GM03348 (cell line): Measurements from ENCODE around the gene BRF1.

Experiments
- DNase-seq: peaks from one replicate; pipeline ENCODE4 v3.0.0; 2012; ENCODE audit warnings: low spot score

Gene BRF1

DNA sequence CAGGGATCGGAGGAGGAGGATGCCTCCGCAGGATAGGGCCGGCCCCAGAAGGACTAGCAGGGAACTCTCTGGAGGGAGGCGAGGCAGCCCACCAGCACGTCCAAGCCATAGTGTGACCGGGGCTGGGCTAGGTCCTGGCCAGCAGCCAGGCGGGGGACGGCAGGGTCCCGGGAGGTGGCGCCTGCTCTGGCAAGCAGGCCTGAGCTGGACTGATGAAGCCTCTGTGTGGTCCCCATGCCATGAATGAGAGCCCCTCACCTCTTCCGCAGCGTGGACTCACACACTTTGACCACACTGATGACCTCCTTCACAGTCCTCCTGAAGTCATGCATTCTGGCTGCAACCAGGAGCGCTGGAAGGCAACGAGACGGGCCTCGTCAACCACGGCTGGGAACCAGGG, 72.2 kb downstream of the BRF1 start:
- no peak for DNase-seq

DNA sequence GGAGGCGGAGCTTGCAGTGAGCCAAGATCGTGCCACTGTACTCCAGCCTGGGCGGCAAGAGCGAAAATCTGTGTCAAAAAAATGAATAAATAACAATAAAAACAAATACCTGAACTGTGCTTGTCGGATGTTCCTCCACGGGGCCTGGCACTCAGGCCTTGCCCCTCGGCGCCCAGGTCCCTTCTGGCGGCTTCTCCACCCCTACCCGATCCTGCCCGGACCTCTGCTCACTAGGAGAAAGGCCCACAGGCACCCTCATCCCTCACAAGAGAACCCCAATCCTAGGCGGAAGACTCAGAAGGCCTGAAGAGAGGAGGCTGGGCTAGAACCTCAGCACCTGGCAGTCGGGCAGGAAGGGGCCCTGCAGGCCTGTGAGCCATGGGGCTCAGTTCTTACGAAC, 73.5 kb downstream of the BRF1 start:
- no peak for DNase-seq

DNA sequence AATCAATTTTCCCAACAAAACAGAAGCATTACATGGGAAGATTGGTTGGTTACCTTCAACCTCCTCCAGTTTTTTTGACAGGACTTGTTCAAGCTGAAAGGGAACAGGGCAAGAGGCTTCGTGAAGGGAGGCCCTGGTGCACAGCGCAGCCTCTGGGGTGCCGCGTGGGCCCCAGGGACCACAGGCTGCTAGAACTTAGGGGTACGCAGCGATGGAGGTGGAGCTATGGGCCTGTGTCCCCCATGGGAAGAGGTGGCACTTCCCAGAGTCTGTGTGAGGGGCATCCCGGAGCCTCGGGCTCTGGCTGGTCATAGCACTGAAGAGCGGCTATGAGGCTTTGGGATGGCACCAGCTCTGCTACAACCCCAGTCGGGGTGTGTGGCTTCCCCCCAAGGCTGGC, 74.6 kb downstream of the BRF1 start:
- DNase-seq, result no peak

DNA sequence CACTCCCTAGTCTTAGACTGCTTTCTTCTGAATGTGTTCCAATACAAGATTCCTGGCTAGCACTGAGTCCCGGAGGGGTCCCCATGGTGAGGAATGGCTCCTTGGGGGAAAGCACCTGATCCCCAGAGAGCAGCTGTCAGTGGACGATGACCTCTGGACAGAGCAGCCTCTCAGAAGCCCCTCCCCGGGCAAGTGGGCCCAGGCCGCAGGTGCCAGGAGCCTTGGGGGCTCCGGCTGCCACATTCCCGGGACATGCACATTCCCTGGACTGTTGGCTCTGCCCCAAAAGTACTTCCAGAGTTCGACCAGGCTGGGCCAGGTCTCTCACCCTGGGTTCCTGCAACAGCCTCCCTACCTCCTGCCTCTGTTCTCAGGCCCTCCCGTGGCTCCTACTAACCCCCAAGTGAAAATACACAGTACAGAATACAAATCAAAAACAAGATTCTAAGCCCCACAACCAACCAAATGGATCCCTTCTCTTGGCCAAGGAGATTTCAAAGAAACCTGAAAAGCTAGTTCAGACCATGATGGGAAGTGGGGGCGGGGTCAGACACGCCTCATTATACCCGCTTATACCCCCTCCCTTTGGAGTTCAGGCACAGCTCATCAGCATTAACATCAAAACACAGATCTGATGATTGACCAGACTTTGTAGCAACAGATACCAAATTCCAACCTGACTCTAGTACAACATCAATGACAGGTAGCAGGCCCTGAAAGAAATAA, 75.8 kb downstream of the BRF1 start:
- DNase-seq, result no peak

DNA sequence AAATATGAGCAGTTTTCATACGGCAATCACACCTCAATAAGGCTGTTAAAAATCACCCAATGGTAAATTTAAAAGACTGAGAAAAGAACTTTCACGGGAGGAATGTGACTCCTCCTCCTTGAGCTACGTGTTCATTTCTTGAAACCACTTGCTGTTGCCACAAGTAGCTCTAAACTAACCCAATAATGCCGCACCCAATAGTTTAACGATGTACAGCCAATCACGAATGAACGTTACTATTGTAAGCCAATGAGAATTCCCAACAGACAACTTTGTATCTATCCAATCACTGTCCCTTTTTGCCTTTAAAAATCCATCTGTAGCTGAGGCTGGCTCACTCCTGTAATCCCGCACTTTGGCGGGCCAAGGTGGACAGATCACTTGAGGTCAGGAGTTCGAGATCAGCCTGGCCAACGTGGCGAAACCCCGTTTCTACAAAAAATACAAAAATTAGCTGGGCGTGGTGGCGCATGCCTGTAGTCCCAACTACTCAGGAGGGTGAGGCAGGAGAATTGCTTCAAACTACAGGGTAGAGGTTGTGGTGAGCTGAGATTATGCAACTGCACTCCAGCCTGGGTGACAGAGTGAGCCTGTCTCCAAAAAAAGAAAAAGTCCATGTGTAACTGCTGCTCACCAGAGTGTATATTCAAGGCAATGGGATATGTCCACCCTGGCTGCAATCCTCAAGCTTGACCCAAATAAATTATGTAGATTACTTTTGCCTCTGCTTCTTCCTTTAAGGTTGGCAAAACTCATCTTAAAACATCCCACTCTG, 76.8 kb downstream of the BRF1 start:
- no peak for DNase-seq

DNA sequence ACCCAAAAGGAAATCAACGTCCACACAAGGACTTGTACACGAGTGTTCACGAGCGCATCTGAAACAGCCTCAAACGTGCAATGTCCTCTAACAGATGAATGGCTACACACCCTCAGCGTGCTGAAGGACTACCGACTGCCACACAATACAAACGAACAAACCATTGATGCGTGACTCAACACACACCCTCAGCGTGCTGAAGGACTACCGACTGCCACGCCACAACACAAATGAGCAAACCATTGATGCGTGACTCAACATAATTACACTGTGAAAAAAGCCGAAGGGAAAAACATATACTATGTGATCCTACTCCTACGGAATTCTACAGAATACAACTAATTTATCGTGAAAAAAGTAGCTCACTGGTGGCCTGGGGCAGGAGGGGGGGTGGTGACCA, 77.5 kb downstream of the BRF1 start:
- DNase-seq, result no peak

DNA sequence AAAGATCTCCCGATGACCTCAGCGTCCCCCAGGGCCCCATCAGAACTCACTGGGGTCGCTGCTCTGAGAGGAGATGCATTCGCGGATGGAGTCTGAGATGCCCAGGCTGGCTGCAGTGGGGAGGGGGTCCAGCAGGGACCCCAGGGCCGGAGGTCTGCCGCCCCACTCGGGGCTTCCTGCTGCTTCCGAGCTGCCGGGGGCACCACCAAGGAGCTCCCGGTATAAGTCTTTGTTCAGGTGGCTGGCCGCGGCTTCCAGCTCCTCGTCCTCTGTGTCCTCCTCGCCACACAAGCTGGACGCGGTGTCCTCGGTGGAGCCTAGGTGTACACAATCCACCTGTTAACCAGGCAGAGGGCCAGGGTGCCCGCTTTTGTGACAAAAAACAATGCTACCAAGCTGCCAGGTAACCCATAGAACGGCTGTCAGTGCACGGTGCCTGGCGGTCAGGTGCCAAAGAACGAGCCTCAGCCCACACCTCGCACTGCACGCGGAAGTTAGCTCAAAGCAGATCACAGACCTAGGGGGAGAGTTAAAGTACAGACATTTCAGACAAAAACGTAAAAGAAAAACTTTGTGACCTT, 79.1 kb downstream of the BRF1 start:
- DNase-seq, result no peak

DNA sequence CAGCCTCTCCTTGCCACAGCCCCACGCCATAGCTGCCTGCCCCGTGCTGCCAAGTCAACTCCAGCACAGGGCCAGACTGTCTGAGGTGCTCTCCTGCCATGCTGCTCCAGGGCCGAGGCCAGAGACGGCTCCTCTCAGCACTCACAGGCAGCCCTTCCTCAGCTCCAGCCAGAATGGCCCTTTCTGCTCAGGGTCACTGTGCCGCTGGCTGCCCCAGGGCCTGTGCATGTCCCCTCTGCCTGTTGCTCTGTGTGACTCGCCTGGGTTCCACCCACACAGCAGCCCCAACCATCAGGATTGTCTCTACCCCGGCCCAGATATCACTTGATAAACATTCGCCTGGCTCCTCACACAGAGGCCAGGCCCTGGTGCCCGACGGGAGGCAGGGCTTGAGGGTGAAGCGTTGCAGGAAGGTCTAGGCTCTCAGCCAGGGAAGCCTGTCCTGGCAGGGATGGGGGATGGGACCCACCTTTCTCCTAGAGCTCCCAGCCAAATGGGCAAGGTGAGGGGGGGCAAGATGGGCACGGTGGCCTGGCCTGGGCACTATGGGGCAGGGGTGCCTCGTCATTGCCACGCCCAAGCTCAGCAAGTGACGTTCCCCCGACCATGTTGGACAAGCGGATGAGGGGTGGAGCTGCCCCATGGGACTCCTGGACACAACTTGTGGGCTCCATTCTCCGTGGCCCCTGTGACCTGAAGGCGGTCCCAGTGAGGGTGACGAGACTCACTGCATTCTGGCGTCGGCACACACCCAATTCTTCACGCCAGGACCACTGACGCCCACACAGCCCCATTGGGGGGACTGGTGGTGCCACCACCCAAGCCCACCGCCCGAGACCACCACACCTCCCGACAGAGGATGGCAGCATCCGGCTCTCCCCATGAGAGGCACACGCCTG, 79.9 kb downstream of the BRF1 start:
- no peak for DNase-seq

DNA sequence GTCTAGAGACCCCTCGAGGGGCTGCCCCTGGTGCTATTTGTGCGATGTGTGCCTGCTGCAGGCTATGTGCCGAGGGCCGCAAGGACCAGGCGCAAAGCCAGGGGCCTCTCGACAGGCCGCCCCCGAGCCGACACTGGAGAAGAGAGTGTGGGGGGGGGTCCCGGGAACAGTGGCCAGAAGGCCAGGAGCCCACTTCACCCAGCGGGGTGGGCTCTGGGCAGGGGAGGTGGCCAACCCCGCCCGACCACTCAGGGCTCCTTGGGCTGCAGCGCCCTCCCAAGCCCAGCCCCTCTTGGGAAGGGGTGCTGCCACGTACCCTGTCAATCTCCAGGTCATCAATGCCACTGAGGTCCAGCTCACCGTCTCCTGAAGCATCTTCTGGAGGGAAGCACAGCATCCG, 81.0 kb downstream of the BRF1 start:
- DNase-seq, result no peak

DNA sequence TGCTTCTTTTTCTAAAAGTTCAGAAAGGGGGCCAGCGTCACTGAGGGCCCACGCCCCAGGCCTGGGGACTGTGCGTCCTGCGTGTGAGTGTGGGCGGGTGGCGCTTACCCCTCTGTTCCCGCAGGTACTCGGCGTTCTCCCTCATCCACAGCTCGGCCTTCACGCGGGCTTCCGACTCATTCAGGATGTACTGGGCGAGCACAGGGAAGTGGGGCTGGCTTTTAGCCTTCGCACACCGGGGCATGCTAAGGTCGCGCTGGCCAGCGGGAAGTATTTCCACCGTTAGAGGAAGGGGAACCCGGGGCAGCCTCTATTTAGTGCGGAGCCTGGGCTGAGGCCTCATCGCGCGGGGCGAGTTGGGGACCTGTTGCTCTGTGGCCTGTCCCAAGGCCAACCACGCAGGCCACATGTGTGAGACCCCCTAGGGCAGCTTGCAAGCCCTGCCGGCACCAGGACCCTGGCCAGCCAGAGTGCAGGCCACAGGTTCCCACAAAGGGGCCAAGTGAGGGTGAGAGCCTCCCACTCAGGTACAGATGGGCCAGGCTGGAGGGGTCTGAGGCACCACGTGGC, 81.7 kb downstream of the BRF1 start:
- no peak for DNase-seq

DNA sequence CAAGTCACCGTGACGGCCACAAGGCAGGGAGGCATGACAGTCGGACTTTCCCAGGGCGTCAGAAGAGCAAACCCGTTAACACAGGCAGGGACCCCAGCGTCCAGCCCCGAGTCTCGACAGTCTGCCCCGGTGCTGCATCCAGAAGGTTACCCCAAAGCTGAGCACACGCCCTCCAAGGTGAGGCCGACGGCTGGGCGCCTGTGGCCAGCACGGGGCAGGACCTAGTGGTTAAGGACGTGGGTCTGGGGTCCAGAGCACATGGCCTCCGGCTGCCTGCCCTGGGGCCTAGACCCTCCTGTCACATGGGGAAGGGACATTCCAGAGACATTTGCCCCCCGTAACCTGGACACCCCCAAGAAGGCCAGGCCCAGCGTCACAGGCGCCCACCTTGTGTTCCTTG, 82.2 kb downstream of the BRF1 start:
- no peak for DNase-seq

DNA sequence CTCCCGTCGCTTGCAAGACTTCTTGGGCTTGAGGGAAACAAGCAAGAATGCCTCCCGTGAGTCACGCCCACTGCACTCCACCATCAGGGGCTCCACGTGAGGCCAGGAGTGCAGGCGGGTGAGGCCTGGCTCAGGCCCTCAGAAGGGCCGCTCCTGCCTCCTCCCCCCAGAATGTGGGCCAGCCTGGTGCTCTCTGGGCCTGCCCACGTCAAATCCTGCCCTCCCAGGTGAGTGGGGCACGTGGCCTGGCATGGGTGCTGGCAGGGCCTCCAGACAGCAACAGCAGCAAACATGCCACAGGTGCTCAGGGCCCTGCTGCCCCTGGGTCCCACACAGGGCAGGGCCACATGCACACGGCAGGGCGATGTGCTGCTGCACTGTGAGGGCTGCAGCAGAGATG, 83.0 kb downstream of the BRF1 start:
- DNase-seq, result no peak

DNA sequence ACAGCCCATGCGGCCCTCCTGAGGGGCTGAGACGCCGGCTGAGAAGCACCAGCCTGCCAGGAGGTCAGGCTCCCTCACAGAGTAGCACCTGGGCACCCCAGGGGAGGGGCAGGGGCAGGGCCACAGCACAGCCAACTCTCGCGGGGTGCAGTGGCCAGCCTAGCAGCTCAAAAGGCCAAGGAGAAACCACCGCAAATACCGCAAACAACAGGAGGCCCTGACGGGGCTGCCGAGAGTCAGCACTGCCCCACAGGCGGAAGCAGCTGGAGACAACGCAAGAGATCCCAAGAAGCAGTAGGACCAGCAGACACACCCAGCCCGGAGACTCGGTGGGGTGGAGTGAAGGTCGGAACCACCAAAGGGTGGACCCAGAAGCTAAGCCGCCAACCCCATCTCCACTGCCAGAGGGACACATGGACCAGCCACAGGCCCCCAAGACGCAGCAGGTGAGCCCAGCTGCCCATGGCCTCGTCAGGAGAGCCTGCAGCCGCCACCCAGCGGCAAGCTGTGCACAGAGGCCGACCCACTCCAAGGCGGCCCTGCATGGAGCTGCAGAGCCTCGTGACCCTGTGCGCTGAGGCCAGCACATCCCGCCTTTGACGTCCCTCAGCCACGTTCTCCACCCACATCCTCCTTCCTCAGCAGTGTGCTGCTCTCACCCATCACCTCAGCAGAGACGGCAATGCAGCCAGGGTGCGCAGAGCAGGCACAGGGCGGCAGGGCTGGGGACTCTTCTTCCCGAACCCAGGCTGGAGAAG, 84.1 kb downstream of the BRF1 start:
- no peak for DNase-seq

DNA sequence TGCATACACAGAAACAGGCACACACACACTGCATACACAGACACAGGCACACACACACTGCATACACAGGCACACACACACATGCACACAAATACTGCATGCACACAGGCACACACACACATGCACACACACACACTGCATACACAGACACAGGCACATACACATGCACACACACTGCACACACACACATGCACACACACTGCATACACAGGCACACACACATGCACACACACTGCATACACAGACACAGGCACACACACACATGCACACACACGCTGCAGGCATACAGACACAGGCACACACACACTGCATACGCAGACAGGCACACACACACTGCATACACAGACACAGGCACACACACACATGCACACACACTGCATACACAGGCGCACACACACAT, 85.2 kb downstream of the BRF1 start:
- no peak for DNase-seq

DNA sequence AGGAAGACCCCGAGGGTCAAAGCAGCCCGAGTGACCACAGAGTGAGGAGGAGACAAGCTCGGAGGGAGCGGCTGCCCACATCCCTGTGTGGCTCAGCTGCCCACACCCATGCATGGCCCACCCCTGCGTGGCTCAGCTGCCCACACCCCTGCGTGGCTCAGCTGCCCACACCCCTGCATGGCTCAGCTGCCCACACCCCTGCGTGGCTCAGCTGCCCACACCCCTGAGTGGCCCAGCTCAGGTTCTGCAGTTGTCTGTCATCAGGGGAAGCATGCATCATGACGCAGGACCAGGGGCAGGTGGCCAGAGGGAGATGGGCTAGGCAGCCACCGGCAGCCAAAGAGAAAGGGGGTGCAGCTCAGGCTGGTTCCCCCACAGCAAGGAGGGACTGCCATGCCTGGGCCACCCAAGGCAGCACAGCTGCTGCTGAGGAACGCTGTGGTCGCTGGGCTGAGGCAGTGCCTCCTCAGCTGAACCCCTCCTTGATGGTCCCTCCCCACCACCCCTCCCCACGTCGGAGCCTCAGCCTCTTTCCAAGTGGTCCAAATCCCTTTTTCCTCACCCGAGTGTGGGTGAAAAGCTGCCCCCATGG, 86.4 kb downstream of the BRF1 start:
- DNase-seq, result no peak

DNA sequence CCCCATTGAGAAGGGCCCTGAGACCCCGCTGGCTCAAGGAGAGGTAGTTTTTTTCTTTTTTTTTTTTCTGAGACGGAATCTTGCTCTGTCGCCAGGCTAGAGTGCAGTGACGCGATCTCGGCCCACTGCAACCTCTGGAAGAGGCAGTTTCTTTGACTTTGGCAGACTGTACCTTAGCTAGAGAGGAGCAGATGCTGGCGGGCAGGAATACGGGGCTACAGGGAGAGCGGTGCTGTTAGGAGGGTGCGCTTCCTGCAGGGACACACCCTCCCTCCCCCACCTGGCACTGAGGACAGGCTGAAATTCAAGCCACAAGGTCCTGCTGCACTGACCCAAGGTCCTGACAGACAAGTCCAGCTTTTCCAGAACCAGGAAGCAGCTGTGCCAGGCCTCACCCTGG, 87.4 kb downstream of the BRF1 start:
- no peak for DNase-seq

DNA sequence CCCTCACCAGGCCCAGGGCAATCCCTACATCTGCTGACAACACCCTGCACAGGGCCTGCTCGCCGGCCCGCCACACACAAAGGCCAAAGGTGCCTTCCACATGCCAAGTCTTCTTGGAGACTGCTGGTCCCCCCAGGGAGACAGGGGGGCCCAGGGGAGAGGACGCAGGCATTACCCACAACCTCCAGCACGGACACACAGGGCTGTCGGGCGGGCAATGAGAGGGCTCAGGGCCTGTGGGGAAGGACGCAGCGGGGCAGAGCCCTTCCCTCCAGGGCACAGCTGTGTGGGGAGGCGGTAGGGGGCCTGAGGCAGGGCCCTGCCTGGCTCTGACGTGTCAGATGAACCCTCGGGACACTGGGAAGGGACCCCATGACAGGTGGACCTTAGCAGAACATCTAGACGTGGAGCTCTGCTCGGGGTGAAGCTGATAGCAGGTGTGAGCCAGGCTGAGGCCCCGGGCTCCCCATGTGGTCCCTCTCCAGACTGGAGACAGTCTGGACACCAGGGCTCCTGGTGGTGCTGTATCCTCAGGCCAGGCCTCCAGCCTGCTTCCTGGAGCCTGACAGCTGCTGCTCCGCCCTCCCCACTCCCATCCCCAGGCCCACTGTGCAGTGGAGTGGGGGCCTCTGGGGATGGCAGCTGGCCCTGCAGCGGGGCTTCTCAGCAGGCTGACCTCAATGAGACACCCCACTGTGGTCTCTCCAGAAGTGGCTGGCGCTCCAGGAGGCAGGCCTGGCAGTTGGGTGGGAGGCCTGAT, 88.1 kb downstream of the BRF1 start:
- no peak for DNase-seq

DNA sequence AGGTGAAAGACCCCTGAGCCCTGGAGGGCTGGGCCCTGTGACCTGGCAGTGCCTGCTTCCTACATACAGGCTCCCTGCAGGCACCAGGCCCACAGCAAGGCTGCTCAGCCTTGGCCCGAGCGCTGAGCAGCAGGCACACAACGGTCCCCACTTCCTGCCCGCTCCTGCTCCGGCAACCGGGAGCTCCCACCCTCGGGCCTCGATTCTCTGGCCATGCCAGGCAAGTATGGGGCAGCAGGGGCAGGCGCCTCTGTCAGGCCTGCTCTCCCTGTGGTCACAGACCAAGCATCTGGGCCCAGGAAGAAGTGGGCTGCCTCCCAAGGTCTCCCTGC, 89.1 kb downstream of the BRF1 start:
- DNase-seq, result no peak

DNA sequence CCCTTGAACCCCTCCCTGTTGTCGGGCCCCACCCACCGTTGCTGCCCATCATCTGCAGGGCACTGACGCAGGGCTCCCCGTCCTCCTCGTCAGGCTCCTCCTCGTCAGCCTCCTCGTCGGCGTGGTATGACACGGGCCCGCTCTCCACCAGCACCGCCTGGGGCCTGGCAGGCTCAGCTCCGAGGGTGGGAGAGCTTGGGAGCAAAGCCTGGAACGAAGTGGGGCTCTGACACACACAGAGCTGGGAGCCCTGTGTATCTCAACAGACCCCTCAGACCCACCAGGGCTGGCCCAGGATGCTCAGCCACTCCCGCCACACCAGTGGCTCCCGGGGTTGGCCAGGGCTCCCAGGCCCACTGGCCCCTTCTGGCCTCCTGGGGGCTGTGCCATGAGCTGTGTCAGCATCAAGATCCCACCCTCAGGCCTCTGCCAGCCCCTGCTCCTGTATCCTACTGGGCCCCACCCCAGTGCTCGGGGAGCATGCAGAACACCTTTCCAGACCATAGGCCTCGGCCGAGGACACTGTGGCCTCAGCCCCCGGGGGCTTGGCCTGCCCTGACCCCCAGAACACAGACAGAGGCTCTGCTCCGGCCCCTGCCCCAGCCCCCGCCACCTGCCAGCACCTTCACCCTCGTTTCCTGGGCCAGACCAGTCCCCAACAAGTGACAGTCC, 89.6 kb downstream of the BRF1 start:
- no peak for DNase-seq
